Right lobe of liver (tissue), 6 donors: Measurements from ENCODE around the gene EPS8L2. TPM values are rescaled to one million over a fixed set of nuclear protein-coding genes. Genes with fewer than 3 reads are reported as not detected.

ENCODE experiments used
- ATAC-seq, 4 donors: fragments of 200-7000 bp; cut with Tn5 transposase; one replicate each; pipeline ENCODE4 v1.9.1; 2020; ENCODE audit warnings: mild to moderate bottlenecking in 4 of 4, moderate library complexity in 4 of 4
- DNase-seq, 3 donors: peaks; one replicate each; pipeline ENCODE4 v3.0.0-alpha.2; 2020
- H3K27ac ChIP-seq, 3 donors: fragments of 200-600 bp; one replicate each; pipeline ENCODE4 v1.8.0; 2022
- H3K27me3 ChIP-seq, 2 donors: fragments of 200-600 bp; one replicate each; pipeline ENCODE4 v1.8.0; 2022
- H3K36me3 ChIP-seq, 4 donors: fragments of 200-600 bp; sonication (generic) in 1 of 4; one replicate each; pipeline versions ENCODE4 v1.5.1 to v1.8.0; 2017 to 2022; ENCODE audit warnings: control low read depth in 1 of 4
- H3K4me1 ChIP-seq, 4 donors: fragments of 200-600 bp; sonication (generic) in 1 of 4; one replicate each; pipeline versions ENCODE4 v1.5.1 to v1.8.0; 2017 to 2022; ENCODE audit warnings: control low read depth in 1 of 4
- H3K4me3 ChIP-seq, 3 donors: fragments of 200-600 bp; one replicate each; pipeline ENCODE4 v1.8.0; 2022
- H3K9me3 ChIP-seq, 4 donors: fragments of 200-600 bp; sonication (generic) in 1 of 4; one replicate each; pipeline versions ENCODE4 v1.5.1 to v1.8.0; 2017 to 2022; ENCODE audit warnings: control low read depth in 1 of 4
- POLR2A ChIP-seq: fragments of 450-650 bp; IDR thresholded peaks from one replicate; pipeline ENCODE4 v1.6.1; 2017; ENCODE audit warnings: antibody characterized with exemption, mild to moderate bottlenecking
- WGBS: methylation state at CpG from one replicate; pipeline ENCODE4 v1.1.6; 2018; ENCODE audit warnings: low coverage, low lambda C conversion rate; ENCODE audit not compliant: insufficient coverage; ENCODE audit errors: missing lambda C conversion rate; 5-methylcytosine and 5-hydroxymethylcytosine counted together
- intact Hi-C, 2 donors: fragments of 100-400 bp; cut with DNase I; formaldehyde crosslinking; loops; one replicate each; pipeline versions ENCODE4 v1.11.2 to v1.14.1; 2022
- total RNA-seq, 6 experiments: library from RNA; depleted of rRNA in 2 of 6; stranded (reverse); fragments of >200 nt in 2 of 6; fragmentation: NEBNext Ultra II Directional in 3 of 6; extraction: Animal tissue kit (Norgen Biotek cat#: 25700) in 3 of 6; gene quantifications; one replicate each; pipeline versions ENCODE4 v1.1.0 to v1.2.4, GENCODE V29; 2016 to 2023
- TF ChIP-seq, protein P1 (sequence below), 4 donors: fragments of 200-600 bp in 3 of 4; fragments of 450-650 bp in 1 of 4; IDR thresholded peaks; one replicate each; pipeline versions ENCODE4 v1.5.1 to v1.8.0; 2016 to 2022; ENCODE audit warnings: antibody characterized with exemption in 4 of 4, mild to moderate bottlenecking in 2 of 4
- donor health status: DM: no; HTN: yes; CAD: no.
- donor health status: DM: no; HTN: no; CAD: no.
- donor health status: DM: no; HTN: no; CAD: no.
- donor health status: DM: no; HTN: yes; CAD: no.
- donor health status: DM: no; HTN: yes; CAD: no.

EPS8L2 gene
- total RNA-seq, 6 experiments from 2014 or later = 95.8 to 184 (median 120) TPM

DNA sequence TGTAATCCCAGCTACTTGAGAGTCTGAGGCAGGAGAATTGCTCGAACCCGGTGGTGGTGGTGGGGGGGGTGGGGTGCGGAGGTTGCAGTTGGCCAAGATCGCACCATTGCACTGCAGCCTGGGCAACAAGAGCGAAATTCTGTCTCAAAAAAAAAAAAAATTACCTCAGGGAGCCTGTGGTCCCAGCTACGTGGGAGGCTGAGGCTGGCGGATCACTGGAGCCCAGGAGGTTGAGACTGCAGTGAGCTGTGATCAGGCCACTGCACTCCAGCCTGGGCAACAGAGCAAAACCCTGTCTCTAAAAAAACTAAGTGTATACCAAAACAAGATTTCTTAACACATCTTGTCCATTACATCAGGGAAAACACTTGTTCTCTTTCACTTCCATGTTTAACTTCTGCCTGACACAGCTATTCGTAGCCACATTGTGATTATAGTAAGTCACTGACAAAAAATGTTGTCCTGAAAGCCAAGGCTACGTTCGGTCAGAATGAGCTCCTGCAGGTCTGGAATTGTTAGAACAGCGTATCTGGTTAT lies 9.0 kb upstream of the EPS8L2 start:
- Histone ChIP-seq H3K4me1 (peaks cover 0 to 25% (median 5%) of the 10 kb centered on the region in 4 donors), H3K4me3 (no peak overlapping the region), H3K9me3 (no peaks in the 10 kb centered on the region), H3K27ac (peak overlapping the region in 2 of 3 donors; percentile 99 to 100), H3K27me3 (no peaks in the 10 kb centered on the region), H3K36me3 (no peaks in the 10 kb centered on the region)
- TF ChIP-seq, protein P1, sequence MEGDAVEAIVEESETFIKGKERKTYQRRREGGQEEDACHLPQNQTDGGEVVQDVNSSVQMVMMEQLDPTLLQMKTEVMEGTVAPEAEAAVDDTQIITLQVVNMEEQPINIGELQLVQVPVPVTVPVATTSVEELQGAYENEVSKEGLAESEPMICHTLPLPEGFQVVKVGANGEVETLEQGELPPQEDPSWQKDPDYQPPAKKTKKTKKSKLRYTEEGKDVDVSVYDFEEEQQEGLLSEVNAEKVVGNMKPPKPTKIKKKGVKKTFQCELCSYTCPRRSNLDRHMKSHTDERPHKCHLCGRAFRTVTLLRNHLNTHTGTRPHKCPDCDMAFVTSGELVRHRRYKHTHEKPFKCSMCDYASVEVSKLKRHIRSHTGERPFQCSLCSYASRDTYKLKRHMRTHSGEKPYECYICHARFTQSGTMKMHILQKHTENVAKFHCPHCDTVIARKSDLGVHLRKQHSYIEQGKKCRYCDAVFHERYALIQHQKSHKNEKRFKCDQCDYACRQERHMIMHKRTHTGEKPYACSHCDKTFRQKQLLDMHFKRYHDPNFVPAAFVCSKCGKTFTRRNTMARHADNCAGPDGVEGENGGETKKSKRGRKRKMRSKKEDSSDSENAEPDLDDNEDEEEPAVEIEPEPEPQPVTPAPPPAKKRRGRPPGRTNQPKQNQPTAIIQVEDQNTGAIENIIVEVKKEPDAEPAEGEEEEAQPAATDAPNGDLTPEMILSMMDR (IDR thresholded peaks at IDR 0.05) = no peak
- TF ChIP-seq POLR2A = no peak
- 26% methylated on average over 9 of the region's 11 CpGs for WGBS
- DNase-seq (no peak), ATAC-seq (no peak)
- intact Hi-C loops = no loop called here

DNA sequence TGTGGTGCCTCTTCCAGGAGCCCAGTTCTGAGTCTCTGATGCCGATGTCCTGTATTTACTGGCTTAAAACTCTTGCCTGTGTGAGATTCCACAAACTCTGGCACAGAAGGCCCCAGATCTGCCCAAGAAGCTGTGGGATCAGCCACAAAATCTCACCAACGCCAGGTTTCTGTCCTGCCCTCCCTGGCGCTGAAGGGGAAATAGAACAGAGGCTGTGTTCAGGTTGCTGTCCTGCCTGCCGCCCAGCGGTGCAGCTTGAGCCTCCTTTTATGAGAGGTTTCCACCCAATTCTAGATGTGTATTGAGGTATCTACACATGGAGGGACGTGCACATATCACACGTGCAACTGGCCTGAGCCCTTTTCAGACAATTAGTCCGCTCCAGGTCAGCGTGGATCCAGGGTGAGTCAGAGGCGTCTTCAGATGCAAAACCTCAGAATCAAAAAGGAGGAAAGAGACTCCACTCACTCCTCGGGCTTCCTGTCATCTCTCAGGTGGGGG lies 8.2 kb upstream of the EPS8L2 start:
- no peak for ATAC-seq
- DNase-seq = no peak
- intact Hi-C loops = no loop called here
- no peak overlapping the region for H3K4me3 ChIP-seq
- peaks cover 0 to 33% (median 11%) of the 10 kb centered on the region in 4 donors for H3K4me1 ChIP-seq
- H3K36me3 ChIP-seq = no peaks in the 10 kb centered on the region
- no peaks in the 10 kb centered on the region for H3K9me3 ChIP-seq
- peak overlapping the region in 1 of 3 donors; percentile 100 for H3K27ac ChIP-seq
- 74% methylated on average over 8 of the region's 11 CpGs for WGBS
- no peaks in the 10 kb centered on the region for H3K27me3 ChIP-seq
- no peak for TF ChIP-seq POLR2A
- TF ChIP-seq, protein P1 (IDR thresholded peaks at IDR 0.05) = no peak

DNA sequence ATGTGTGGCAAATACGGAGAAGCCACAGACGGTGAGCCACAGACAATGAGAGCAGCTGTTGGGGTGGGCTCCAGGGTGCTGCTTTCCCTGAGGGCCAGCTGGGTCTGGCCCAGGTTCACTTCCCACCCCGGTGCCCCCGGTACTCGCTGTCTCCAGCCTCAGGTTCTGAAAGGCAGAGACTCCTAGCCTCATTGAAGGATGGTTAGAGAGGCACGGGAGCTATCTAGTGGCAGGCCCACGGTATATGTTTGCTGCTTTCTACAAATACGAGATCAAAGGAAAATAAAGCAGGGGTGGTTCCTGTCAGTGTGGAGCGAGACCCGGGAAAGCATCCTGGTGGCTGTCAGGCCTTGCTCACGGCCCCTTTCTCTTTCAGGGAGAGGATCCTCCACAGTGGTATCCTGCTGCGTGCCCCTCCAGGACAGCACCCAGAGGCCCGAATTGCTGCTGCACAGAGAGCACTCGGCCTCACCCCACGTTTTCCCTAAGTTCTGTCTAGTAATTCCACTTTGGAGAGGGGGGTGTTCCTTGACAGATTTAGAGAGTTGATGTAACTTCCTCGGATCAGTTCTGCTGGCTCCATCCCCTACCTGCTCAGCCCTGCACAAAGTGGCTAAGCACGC lies 7.4 kb upstream of the EPS8L2 start:
- Histone ChIP-seq H3K36me3 (no peaks in the 10 kb centered on the region), H3K27me3 (no peaks in the 10 kb centered on the region), H3K27ac (no peak overlapping the region), H3K9me3 (no peaks in the 10 kb centered on the region), H3K4me1 (peaks cover 0 to 40% (median 13%) of the 10 kb centered on the region in 4 donors), H3K4me3 (no peak overlapping the region)
- ATAC-seq = no peak
- DNase-seq = no peak
- 85% methylated on average over 6 of the region's 17 CpGs for WGBS
- TF ChIP-seq POLR2A = no peak
- TF ChIP-seq, protein P1 (IDR thresholded peaks at IDR 0.05) = no peak
- intact Hi-C loops = no loop called here

DNA sequence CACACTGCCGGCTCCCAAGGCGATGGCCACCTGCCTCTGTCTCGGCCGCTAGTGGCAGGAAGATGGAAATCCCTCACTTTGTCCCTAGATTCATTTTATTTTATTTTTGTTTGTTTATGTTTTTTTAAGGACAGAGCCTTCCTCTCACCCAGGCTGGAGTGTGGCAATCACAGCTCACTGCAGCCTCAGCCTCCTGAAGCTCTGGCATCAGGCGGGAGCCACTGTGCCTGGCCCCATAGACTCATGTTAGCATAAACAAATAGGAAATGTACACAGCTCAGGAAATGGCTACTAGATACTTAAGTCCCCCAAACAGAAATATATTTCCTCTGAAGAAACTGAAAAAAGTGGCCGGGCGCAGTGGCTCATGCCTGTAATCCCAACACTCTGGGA lies 6.9 kb upstream of the EPS8L2 start:
- WGBS = 92% methylated on average over 5 of the region's 7 CpGs
- no peaks in the 10 kb centered on the region for H3K9me3 ChIP-seq
- no peak for DNase-seq
- H3K27ac ChIP-seq = no peak overlapping the region
- no peak for ATAC-seq
- peaks cover 0 to 42% (median 14%) of the 10 kb centered on the region in 4 donors for H3K4me1 ChIP-seq
- intact Hi-C loops = no loop called here
- H3K27me3 ChIP-seq = no peaks in the 10 kb centered on the region
- no peak for TF ChIP-seq POLR2A
- TF ChIP-seq, protein P1 (IDR thresholded peaks at IDR 0.05) = no peak
- no peaks in the 10 kb centered on the region for H3K36me3 ChIP-seq
- no peak overlapping the region for H3K4me3 ChIP-seq
